ENCODE data around the gene MPG.

DNA sequence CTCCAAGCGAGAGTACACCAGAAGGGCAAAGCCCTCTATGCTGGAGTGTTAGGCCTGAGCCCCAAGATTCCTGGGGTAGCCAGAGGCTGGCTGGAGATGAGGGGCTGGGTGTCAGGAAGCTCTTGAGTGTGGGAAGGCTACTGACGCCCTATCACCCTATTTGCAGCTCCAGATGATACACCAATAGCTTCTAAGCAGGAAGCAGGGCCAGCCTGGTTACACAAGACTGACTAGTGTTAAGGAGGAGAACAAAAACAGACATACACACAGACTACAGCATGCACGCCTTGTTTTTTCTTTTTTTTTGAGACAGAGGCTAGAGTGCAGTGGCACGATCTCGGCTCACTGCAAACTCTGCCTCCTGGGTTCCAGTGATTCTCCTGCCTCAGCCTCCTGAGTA lies 40.5 kb upstream of the MPG start:
- TF ChIP-seq CTCF (IDR thresholded peaks at IDR 0.05; ENCODE audit: insufficient read depth, low read length, poor library complexity, severe bottlenecking) (no peak), EZH2phosphoT487 (conservative IDR thresholded peaks at IDR 0.05; ENCODE audit: low read length) (no peak)
